ENCODE measurements around the gene MELK. TPM values are rescaled to one million over a fixed set of nuclear protein-coding genes. Genes with fewer than 3 reads are reported as not detected.

Gene MELK
- total RNA-seq, 1 donor from 2014 or later, result 10.6 TPM

GRCh38 chr9:36690412-36691168, 117.9 kb downstream of the MELK start:
- peaks cover 1% of the 10 kb centered on the region for H3K27me3 Mint-ChIP-seq (ENCODE audit: unreplicated experiment)
- H3K4me3 Mint-ChIP-seq (ENCODE audit: unreplicated experiment), result no peak overlapping the region
- no peaks in the 10 kb centered on the region for H3K4me1 Mint-ChIP-seq (ENCODE audit: unreplicated experiment)
- no peak for DNase-seq (ENCODE audit: low spot score)
- H3K9me3 Mint-ChIP-seq (ENCODE audit: unreplicated experiment), result no peaks in the 10 kb centered on the region
- TF ChIP-seq CTCF (IDR thresholded peaks at IDR 0.05; ENCODE audit: unreplicated experiment), result no peak
- no peak overlapping the region for H3K27ac Mint-ChIP-seq (ENCODE audit: unreplicated experiment)
- no peaks in the 10 kb centered on the region for H3K36me3 Mint-ChIP-seq (ENCODE audit: low read depth, unreplicated experiment)

- H3K4me3 Mint-ChIP-seq (ENCODE audit: unreplicated experiment), result no peak overlapping the region
- TF ChIP-seq CTCF (IDR thresholded peaks at IDR 0.05; ENCODE audit: unreplicated experiment), result no peak
- no peaks in the 10 kb centered on the region for H3K4me1 Mint-ChIP-seq (ENCODE audit: unreplicated experiment)
- H3K27ac Mint-ChIP-seq (ENCODE audit: unreplicated experiment), result no peak overlapping the region
- H3K9me3 Mint-ChIP-seq (ENCODE audit: unreplicated experiment), result no peaks in the 10 kb centered on the region
- no peaks in the 10 kb centered on the region for H3K36me3 Mint-ChIP-seq (ENCODE audit: low read depth, unreplicated experiment)
- peaks cover 4% of the 10 kb centered on the region for H3K27me3 Mint-ChIP-seq (ENCODE audit: unreplicated experiment)
- DNase-seq (ENCODE audit: low spot score), result no peak
These were observed 119.0 kb downstream of the MELK start for GRCh38 chr9:36691671-36692070.

- DNase-seq (ENCODE audit: low spot score), result no peak
- H3K27me3 Mint-ChIP-seq (ENCODE audit: unreplicated experiment), result peaks cover 5% of the 10 kb centered on the region
- H3K36me3 Mint-ChIP-seq (ENCODE audit: low read depth, unreplicated experiment), result peaks cover 12% of the 10 kb centered on the region
- H3K4me1 Mint-ChIP-seq (ENCODE audit: unreplicated experiment), result peaks cover 9% of the 10 kb centered on the region
- no peak overlapping the region for H3K27ac Mint-ChIP-seq (ENCODE audit: unreplicated experiment)
- peaks cover 29% of the 10 kb centered on the region for H3K9me3 Mint-ChIP-seq (ENCODE audit: unreplicated experiment)
- no peak for TF ChIP-seq CTCF (IDR thresholded peaks at IDR 0.05; ENCODE audit: unreplicated experiment)
- no peak overlapping the region for H3K4me3 Mint-ChIP-seq (ENCODE audit: unreplicated experiment)
These were observed 126.3 kb downstream of the MELK start for GRCh38 chr9:36698984-36699383.

GRCh38 chr9:36704148-36704547, 131.5 kb downstream of the MELK start:
- Mint-ChIP-seq H3K9me3 (ENCODE audit: unreplicated experiment) (peaks cover 12% of the 10 kb centered on the region), H3K27ac (ENCODE audit: unreplicated experiment) (no peak overlapping the region), H3K27me3 (ENCODE audit: unreplicated experiment) (peaks cover 1% of the 10 kb centered on the region), H3K4me1 (ENCODE audit: unreplicated experiment) (peaks cover 9% of the 10 kb centered on the region), H3K4me3 (ENCODE audit: unreplicated experiment) (no peak overlapping the region), H3K36me3 (ENCODE audit: low read depth, unreplicated experiment) (peaks cover 12% of the 10 kb centered on the region)
- DNase-seq (ENCODE audit: low spot score), result no peak
- TF ChIP-seq CTCF (IDR thresholded peaks at IDR 0.05; ENCODE audit: unreplicated experiment), result no peak
